Activated CD8-positive, alpha-beta memory T cell treated with anti-CD3 and anti-CD28 coated beads for 1 hour (primary cell): ENCODE measurements around the gene COL4A2.

ENCODE experiments used
- DNase-seq, 2 donors: peaks; one replicate each; pipeline ENCODE4 v3.0.0-alpha.2; 2020; ENCODE audit warnings: low read depth in 1 of 2; ENCODE audit errors: extremely low read depth in 1 of 2

The COL4A2 gene

GRCh38 chr13:110505594-110505993 lies 198.5 kb downstream of the COL4A2 start:
- DNase-seq, result no peak

GRCh38 chr13:110506396-110506795 lies 199.3 kb downstream of the COL4A2 start:
- DNase-seq, result no peak

DNA sequence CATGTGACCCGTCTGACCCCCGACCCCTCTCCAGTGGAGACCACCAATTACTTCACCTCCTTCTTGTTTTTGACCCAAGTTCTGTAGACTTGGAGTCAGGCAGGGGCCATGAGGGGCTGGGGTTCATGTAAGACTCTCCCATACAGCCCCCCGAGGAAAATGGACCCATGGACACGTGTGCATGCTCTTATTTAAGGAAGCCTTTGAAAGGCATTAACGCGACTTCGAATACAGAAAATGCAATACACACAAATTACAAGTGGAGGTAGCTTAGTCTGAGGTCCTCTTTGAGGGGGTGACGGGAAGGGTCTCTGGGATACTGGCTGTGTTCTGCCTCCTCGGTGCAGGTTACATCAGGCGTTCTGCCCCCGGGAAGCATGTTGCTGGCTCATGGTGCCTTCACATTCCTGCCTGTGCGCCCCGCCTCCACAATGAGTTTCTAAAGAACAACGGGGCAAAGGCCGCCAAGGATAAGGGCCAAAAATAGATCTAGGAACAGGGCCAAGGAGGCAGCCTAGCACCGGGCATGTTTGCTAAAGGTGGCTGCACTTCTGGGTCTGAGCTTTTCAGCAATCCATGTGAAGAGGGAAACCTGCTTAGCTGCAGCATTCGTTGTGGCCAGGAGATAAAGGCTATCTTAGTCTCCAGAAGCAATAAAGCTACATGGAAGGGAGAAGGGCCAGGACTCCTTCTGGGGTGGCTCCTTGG lies 199.9 kb downstream of the COL4A2 start:
- no peak for DNase-seq

- DNase-seq, result no peak
These were observed 200.7 kb downstream of the COL4A2 start for GRCh38 chr13:110507678-110508381.

- DNase-seq, result no peak
These were observed 202.4 kb downstream of the COL4A2 start for GRCh38 chr13:110509478-110509926.

DNA sequence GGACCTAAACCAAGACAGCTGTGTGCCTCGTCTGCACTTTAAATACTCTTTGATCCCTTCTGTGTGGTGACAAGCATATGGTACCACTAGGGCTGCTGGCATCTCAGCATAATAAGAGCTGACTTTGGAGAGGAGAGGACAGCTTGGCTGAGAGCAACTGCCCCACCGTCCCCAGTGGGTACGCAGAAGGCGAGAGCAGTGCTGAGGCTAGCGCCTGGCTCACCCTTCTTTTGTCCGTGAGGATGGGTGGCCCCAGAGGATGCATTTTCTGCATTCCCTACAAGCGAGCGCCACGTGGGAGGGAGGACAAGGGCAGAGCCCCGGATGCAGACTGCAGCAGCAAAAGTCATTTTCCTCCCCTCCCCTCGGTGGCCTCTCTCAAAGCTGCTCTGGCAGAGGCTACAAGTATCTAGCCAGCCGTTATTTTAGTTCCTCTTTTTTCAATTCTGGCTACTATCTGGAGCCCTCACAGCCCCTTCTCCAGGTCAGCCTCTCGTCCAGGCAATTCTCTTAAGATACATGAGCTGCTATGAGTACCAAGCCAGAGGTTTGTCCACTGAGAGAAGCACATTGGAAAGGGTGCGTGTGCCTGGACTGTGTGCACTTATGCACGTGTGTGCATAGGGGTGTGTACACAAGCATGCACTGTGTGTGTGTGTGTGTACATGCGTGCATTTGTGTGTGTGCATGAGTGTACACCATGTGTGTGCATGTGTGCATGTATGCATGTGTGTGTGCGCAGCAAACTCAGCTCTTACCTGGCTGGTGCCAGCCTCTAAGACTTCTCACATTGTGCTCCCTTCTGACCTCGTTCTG lies 203.1 kb downstream of the COL4A2 start:
- DNase-seq, result no peak

GRCh38 chr13:110511509-110512181 lies 204.6 kb downstream of the COL4A2 start:
- no peak for DNase-seq

- DNase-seq, result no peak
These were observed 205.2 kb downstream of the COL4A2 start for GRCh38 chr13:110512198-110512740.

DNA sequence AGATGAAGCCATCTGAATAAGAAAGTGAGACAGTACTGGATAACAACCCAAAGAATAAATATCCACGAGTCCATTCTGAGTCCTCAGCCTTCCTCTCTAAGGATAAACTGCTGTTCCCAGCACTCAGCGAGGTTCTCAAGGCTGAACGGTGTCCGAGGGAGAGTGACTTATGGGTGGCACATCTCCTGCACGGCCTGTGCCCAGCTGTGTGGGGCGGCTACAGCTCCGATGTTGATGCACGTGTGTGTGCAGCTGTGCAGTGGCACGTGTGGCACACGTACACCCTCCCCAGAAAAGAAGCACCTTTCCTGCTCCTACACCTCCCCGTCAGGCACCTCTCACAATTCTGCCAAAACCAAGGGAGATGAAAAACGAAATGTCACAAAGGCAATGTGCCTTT lies 209.4 kb downstream of the COL4A2 start:
- DNase-seq, result no peak

DNA sequence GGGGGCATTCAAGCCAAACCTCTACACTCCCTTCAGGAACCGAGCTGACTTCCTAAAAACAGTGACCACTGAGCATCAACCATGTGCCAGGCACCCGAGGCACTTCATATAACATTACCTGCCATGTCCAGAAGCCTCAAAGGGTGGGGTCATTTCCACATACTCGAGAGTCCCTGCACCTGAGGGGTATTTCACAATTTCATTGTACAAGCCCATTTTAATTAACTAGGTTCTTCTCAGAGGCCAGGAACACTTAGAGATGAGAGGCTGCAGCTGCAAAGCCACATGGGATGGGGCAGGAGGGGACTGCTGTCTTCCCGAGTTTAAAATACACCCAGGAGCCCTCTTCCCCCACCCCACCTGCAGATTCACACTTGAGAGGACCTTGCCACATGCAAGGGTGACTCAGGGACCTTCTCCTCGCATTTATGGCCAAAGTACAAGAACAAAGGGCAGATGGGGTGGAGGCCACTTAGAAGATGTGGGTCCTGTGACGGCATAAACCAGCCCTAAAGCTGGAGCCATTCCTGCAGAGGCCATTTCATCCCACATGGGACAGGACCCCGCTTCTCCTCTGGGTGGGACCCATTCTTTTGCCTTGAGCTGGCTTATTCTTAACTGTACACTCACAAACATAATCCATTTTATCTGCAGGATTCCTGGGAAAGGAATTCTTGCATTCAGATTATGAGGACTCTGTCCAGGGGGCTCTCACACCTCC lies 210.6 kb downstream of the COL4A2 start:
- no peak for DNase-seq

- DNase-seq, result no peak
These were observed 211.1 kb downstream of the COL4A2 start for GRCh38 chr13:110518226-110518525.

DNA sequence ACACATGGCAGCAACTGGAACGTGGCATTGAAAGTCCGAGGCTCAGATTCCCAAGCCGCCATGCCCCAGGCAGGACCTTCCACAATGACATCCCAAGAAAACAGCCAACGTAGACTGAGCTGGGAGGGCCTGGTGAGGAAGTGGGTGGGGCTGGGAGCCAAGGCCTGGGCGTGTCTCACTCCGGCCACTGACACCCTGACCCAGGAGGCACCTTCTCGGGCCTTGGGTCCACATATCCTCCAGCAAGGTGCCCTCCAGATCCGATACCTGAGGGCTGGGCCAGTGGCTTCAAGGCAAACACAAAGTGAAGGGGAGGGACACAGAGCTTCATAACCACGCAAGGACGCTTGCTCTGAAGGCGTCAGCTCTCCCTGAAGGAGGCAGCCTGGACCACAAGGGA lies 211.5 kb downstream of the COL4A2 start:
- DNase-seq, result no peak

- DNase-seq, result no peak
These were observed 212.0 kb downstream of the COL4A2 start for GRCh38 chr13:110519046-110519445.

- DNase-seq, result no peak
These were observed 212.4 kb downstream of the COL4A2 start for GRCh38 chr13:110519506-110519905.

DNA sequence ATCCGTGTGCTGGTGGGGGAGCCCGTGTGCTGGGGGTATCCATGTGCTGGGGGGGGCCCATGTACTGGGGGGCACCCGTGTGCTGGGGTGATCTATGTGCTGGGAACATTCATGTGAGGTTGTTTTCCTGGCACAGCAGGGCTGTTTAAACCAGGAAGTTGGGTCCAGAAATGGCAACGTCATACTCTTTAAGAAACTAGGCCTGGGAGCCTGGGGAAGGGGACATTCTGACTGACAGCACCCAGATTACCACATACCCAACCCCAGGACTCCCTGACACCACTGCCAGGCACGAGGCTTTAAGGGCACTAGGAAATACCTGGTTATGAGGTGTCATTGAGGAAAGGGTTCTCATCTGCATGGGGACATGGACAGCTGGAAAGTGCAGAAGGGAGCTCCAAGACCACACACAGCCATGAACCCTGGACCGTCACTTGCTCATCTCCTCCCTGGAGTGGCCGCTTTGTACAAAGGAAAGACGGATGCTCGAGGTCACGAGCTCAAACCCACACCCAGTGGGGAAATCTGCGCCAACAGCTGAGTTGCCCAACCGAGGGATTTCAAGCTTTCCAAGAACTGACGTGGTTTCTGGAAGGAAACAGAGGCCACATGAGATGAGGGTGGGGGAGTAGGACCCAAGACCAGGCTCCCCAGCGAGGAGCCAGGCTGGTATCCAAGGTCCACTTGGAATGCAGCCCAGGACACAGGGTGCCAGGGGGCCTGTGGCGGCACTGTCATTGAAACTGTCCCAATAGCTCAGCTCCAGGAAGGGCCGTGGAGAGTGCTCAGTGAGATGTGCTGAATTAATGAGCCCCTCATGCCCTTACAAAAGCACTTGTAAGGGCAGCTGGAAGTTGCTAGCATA lies 213.6 kb downstream of the COL4A2 start:
- no peak for DNase-seq

GRCh38 chr13:110521296-110521680 lies 214.2 kb downstream of the COL4A2 start:
- DNase-seq, result no peak

GRCh38 chr13:110521946-110522345 lies 214.9 kb downstream of the COL4A2 start:
- no peak for DNase-seq

- DNase-seq, result no peak
These were observed 215.6 kb downstream of the COL4A2 start for GRCh38 chr13:110522721-110523120.

DNA sequence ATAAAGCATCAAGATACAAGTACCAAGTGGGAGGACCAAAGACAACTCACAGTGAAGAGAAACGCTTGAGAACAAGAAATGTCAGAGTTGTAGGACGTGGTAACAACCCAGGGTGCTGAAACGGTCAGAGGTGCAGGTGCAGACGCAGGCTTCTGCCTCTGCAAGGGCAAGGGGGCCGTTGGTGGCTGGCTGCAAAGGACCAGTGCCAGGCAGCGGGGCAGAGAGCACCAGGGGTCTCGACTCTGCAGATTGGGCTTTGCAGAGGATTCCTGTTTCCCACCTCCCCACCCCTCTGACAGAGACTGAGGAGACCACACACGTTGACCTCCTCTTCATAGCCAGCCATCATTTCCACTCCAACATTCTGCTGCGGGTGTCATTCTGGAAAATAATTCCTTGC lies 216.1 kb downstream of the COL4A2 start:
- DNase-seq, result no peak
